ENCODE results near the gene LITAF.

GRCh38 chr16:11561454-11561805 lies 25.3 kb downstream of the LITAF start:
- no peak for TF ChIP-seq EP300 (IDR thresholded peaks at IDR 0.05)
- no peak for TF ChIP-seq CTCF (IDR thresholded peaks at IDR 0.05)
- TF ChIP-seq POLR2A (IDR thresholded peaks at IDR 0.05) = no peak
- TF ChIP-seq POLR2AphosphoS5 (IDR thresholded peaks at IDR 0.05) = no peak

Measured in gastroesophageal sphincter (tissue), 3 donors.